CD4-positive, alpha-beta T cell treated with Interferon alpha-2 for 1 hour (primary cell): Measurements from ENCODE around the gene ANTKMT.
"Not testable (repeated sequence)": the region's sequence is repeated elsewhere in the genome, so short reads cannot be mapped to it uniquely, and the experiment has no call there.

ENCODE experiments used
- DNase-seq, 2 donors: peaks; one replicate each; pipeline ENCODE4 v3.0.0-alpha.2; 2020 to 2022

The ANTKMT gene

GRCh38 chr16:746637-747036 is 25.7 kb downstream of the ANTKMT start:
- DNase-seq: no peak

- DNase-seq: no peak
These were observed 27.2 kb downstream of the ANTKMT start for GRCh38 chr16:747978-748746.

DNA sequence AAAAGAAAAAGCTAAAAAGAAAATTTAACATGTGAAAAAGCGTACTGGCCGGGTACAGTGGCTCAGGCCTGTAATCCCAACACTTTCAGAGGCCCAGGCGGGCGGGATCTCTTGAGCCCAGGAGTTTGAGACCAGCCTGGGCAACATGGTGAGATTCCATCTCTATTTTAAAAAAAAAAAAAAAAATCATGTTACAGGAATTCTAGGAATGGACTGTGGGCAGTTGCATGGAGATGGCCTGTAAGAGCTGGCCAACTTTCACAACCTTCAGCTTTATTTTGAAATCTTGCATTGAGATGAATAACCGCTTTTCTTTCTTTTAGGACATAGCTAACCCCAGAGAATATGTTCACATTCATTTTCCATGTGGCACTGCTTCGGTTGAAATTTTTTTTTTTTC is 28.1 kb downstream of the ANTKMT start:
- no peak for DNase-seq

DNA sequence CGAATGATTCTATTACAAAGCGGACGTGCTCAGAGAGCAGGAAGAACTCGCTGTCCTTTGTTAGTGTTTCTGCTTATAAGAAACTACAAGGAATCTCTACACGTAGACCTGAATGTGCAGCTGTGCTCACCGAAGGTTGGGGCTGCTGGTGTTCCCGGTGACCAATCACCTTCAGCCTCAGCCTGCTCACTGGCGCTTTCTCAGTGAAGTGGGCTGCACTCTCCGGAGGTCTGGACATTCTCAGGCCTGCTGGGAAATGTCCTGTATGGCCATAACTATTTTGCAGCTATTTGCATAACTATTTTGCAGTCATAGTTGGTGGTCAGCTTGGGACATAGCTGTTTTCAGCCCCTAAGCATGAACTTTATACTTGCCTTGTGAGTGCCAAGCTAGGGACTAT is 29.5 kb downstream of the ANTKMT start:
- DNase-seq: no peak

DNA sequence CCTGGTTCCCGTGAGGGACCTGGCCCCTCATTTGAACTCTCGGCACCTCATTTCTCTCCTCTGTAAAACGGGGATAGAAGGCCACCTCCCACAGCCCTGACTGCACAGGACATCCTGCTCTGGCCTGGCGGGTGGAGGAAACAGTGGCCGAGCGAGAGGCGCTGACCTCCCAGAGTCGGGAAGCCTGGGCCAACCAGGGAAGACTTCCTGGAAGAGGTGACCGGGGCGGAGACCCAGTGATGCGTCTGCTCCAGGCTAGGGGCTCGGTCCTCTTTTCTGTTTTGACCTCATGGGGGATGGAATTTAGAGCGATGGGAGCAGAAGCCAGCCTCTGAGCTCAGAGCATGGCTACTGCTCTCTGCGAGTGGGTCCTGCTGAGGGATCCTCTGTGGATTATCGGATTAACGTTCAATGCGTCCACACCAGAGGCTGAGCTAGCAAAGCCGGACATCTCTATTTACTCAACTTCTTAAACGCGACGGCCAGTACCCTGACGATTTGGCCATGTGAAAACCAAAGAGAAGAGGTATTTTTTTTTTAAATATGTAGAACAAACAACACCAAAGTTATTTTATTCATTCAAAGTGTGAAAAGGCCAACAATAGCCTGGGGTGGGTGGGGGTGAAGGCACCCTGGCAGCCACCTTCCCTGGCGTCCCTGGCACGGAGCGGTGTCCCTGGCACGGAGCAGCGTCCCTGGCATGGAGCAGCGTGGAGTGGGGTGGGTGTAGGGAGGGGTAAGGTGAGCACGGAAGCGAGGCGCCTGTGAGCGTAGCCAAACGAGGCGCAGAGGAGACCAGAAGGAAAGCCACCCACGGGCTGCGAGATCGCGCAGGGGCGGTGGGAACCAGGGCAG is 30.4 kb downstream of the ANTKMT start:
- DNase-seq: no peak

GRCh38 chr16:752007-752312 is 31.0 kb downstream of the ANTKMT start:
- no peak for DNase-seq

GRCh38 chr16:754121-754607 is 33.2 kb downstream of the ANTKMT start:
- not testable (repeated sequence) for DNase-seq

- peak in 1 of 2 donors; percentile 43 for DNase-seq
These were observed 33.7 kb downstream of the ANTKMT start for GRCh38 chr16:754656-755055.

GRCh38 chr16:756428-756827 is 35.5 kb downstream of the ANTKMT start:
- DNase-seq: no peak

DNA sequence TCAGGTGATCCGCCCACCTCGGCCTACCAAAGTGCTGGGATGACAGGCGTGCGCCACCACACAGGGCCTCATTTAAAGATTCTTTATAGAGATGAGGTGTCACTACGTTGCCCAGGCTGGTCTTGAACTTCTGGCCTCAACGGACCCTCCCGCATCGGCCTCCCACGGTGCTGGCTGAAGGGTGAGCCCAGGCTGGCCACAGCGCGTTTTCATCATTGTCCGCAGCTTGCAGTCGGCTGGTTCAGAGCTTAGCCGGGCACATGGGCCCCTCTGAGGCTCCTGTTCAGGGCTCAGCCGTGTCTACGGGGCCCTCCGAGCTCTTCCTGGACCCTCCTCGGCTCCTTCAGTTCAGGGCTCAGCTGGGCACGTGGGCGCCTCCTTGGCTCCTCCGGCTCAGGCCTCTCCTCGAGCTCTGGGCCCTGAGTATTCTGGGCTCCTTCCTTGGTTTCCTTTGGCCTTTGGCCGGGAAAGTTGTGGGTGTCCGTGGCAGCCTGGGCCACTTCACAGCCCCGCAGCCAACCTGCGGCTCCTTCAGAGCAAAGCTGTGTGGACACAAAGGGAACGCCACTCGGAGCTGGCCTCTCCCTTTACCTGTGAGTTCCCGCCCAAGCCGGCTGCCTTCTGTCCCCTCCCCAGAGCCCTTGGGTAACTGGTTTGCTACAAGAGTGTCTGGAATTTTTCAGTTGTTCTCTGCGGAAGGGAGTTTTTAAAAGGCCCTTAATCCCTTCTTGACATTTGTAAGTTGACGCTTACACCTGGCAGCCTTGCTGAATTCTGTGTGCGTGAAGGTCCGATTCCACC is 38.4 kb downstream of the ANTKMT start:
- DNase-seq: no peak

DNA sequence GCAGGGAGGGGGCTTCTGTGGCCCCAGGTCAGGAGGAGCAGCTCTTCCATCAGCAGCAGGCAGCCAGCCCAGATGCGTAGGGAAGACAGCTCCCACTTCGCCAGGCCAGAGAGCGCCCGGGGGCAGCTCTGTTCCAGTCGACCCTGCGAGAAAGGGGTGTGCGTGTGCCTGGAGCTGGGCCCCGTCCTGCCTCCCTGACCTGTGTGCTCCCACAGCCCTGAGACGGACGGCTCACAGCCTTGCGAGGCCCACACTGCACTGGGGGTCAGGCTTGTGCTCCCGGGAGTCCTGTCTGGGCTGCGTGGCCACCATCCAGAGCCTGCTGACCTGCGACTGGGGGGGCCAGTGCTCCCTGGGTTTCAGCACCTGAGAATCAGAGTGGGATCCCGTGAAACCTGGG is 39.1 kb downstream of the ANTKMT start:
- DNase-seq: no peak

DNA sequence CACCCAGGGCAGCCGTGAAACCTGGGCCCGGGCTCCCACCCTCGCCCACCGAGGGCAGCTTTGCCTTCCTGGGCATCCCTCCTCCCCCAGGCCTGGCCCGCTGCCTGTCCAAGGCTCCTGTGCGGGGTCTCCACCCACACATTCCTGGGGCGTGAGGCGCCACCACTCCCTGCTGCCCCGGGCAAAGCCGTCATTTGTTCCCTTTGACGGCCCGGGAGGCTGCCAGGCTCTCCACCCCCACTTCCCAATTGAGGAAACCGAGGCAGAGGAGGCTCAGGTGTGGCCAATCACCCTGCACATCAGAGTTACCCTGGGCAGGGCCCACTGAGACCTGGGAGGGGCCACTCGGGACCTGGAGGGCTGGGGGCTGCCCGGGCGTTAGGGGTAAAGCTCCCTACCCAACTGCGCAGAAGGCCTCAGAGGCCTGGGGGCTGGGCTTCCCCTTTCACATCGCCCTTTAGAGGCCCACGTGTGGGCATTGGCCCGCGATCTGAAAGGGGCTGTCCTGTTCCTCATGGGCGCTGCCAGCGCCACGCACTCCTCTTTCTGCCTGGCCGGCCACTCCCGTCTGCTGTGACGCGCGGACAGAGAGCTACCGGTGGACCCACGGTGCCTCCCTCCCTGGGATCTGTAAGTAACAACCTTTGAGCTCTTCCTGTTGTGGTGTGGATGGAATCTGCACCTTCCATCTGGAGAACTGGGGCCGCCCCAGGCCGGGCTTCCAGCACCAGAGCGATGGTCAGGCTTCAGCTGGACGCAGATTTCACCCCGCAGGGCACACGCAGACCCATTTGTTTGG is 39.8 kb downstream of the ANTKMT start, which contains the start of gene MSLN:
TSS of gene MSLN (plus strand) at position 190 of the 799 bp plus-strand sequence. CDS start 1,947 bp downstream, outside the sequence.
- no peak for DNase-seq

DNA sequence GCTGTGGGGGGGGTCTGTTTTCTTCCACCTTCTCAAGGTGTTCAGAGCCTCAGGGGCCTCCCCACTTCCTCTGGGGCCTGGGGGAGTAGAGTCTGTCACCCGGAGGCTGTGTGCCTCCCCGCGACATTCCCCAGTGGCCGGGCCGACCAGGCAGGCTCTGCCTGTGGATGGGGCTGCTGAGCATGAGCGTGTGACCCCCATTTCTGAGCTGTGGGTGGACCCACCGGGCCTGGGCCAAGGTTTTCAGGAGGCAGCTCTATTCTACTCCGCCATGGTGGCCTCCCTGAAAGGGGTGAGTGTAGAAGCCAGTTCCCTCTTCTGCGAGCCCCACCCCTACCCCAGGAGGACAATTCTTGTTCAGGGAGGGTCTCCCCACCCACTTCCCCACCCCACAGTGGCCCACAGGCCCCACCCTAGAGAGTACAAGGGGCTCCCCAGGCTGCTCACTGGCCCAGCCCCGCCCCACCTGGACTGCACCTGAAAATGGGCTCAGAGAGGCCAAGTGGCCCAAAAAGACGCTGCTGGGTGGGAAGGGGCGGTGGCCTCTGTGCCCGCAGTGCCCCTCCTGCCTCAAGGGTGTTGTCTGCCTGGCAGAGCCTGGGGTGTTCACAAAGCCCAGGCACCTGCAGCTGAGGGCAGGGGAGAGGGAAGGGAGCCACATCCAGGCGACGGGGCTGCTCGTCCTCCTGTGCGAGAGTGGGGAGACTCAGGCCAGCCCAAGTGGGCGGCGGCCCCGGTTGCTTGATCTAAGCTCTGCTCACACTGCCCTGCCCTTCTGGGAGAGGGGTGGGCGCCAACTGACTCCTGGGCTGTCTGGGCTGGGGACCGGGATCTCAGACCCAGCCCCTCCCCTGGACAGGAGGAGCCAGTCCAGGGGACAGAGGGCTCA is 40.9 kb downstream of the ANTKMT start:
- no peak for DNase-seq

- no peak for DNase-seq
These were observed 41.8 kb downstream of the ANTKMT start for GRCh38 chr16:762595-763268.

DNA sequence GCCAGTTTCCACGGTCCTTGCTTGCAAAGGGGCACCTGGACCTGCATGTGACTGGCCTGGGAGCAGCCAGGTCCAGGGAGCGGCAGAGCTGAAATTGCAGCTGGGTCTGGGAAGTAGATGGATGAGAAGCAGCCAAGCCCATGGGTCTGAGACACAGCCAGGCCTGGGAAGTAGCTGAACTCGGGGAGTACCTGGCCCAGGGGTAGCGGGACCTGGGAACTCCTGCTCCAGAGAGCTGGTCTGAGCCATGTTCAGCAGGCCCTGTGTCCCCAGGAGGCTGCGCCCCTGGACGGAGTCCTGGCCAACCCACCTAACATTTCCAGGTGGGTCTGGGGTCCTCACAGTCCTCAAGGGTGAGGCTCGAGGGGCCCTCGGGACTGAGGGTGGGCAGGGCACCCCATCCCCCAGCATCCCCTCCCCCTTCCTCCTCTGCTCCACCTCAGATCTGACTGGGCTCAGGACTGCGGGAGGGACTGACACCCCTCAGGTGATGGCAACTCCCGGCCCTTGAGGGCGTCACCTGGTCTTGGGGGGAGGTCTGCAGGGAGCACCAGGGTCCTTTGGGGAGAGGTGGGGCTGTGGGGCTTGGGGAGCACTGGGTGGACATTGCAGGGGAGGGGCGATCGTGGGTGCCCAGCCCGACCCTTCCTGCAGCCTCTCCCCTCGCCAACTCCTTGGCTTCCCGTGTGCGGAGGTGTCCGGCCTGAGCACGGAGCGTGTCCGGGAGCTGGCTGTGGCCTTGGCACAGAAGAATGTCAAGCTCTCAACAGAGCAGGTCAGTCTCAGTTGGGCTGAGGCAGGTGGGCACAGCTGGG is 42.6 kb downstream of the ANTKMT start:
- no peak for DNase-seq

- no peak for DNase-seq
These were observed 43.3 kb downstream of the ANTKMT start for GRCh38 chr16:764184-764750.

GRCh38 chr16:764848-765487 is 44.0 kb downstream of the ANTKMT start:
- no peak for DNase-seq

- no peak for DNase-seq
These were observed 44.5 kb downstream of the ANTKMT start for GRCh38 chr16:765488-765865.
